ENCODE data around the gene IRF6. TPM values are rescaled to one million over a fixed set of nuclear protein-coding genes. Genes with fewer than 3 reads are reported as not detected.

IRF6 gene
- polyA plus RNA-seq, 4 donors = 13.6 to 20.0 (median 18.1) TPM

DNA sequence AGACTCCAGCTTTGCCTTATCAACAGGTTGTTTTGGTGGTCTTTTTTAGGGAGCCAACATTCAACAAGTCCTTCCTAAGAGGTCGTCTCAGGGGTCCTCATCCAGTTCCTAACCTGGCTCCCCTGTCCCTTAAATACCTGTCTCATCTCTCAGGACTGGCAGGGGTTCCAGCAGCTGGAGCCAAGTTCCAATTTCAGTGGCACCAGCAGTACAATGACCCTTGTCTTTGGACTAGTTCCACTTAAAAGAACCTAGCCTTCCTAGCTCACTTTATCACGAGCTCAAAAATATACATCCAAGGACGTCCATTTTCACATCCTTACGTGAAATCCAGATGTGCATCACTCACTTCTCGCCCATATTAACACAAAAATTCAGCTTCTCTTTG, 68.8 kb downstream of the IRF6 start:
- no peak for DNase-seq (ENCODE audit: low read depth in 4 of 4, low spot score in 2 of 4)

DNA sequence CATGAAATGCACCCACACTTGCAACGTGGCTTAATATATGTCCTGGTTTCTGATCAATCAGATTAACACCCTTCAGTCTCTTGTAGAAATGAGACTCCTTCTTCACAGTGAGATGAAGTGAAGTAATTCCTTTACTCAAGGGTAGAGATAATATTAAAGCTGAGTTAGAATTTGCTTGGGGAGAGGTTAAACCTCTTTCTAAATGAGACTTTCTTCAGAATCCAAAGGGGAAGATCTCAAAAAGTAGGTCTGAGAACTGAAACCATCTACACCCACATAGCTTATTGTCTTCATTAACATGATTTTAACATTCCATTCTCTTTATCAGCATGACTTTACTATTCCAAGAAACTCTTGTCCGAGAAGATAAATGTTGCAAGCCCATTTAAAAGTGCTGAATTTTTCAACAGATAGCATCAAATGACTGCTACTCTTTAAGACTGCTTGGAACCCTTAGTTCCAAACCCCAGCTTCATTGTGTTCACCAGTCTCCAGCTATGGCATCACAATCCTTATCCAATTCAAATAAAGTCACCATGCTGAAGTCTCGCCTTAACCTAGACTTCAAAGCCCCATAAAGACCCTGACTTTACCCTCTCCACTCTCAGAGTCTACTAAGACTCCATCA, 69.3 kb downstream of the IRF6 start:
- no peak for DNase-seq (ENCODE audit: low read depth in 4 of 4, low spot score in 2 of 4)

Other genes with a start within 250 kb of the IRF6 start
- 1 to 10 TPM; 4.1 to 6.4 (median 5.1) TPM for gene CAMK1G, start 222.4 kb downstream of the IRF6 start, polyA plus RNA-seq (ENCODE audit: insufficient read length in 4 of 4)
- gene LAMB3, start 153.7 kb downstream of the IRF6 start, polyA plus RNA-seq (ENCODE audit: insufficient read length in 4 of 4) = 1 to 10 TPM; 1.1 to 1.7 (median 1.1) TPM
- gene G0S2, start 130.7 kb downstream of the IRF6 start, polyA plus RNA-seq (ENCODE audit: insufficient read length in 4 of 4) = 10 to 100 TPM; 11.8 to 16.6 (median 13.4) TPM
- gene HSD11B1, start 101.3 kb downstream of the IRF6 start, polyA plus RNA-seq (ENCODE audit: insufficient read length in 4 of 4) = under 1 TPM; 0.22 to 0.40 (median 0.26) TPM
- 1 to 10 TPM in 3 of 4 donors, under 1 TPM in 1; 0.89 to 1.8 (median 1.6) TPM for gene TRAF3IP3, start 50.1 kb downstream of the IRF6 start, polyA plus RNA-seq (ENCODE audit: insufficient read length in 4 of 4)
- gene C1orf74, start 21.6 kb downstream of the IRF6 start, polyA plus RNA-seq (ENCODE audit: insufficient read length in 4 of 4) = 1 to 10 TPM; 2.9 to 4.0 (median 3.9) TPM
- 10 to 100 TPM in 3 of 4 donors, 1 to 10 TPM in 1; 9.2 to 11.1 (median 10.8) TPM for gene UTP25, start 21.8 kb upstream of the IRF6 start, polyA plus RNA-seq (ENCODE audit: insufficient read length in 4 of 4)
- under 1 TPM; 0.30 to 0.57 (median 0.39) TPM for gene SYT14, start 132.1 kb upstream of the IRF6 start, polyA plus RNA-seq (ENCODE audit: insufficient read length in 4 of 4)